NT2/D1 (cell line): Measurements from ENCODE around the gene NRARP.

Source experiments
- SUZ12 ChIP-seq: IDR thresholded peaks from 2 replicates; pipeline ENCODE4 v1.6.1; 2011; ENCODE audit not compliant: insufficient read length, insufficient read depth; ENCODE audit errors: extremely low read depth
- YY1 ChIP-seq: IDR thresholded peaks from 2 replicates; pipeline ENCODE4 v1.6.1; 2011; ENCODE audit not compliant: insufficient read length, insufficient read depth
- ZNF274 ChIP-seq: IDR thresholded peaks from 2 replicates; pipeline ENCODE4 v1.6.1; 2011; ENCODE audit warnings: mild to moderate bottlenecking, low read depth, low read length

DNA sequence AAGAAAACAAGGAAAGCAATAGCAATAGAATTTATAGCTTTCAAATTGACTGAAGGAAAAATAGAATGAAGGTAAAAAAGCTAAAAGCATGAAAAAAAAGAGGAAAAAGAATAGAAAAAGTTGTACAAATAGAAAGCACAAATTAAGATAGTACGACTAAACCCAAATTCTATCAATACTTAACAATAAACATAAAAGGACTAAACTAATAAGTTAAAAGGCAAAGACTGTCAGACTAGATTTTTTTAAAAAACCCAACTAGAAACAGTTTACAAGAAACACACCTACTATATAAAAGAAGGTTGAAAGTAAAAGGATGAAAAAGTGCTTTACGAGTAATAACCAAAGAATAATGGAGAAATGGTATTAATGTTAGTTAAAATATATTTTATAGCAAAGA is 34.7 kb upstream of the NRARP start:
- TF ChIP-seq SUZ12 (no peak), YY1 (no peak), ZNF274 (no peak)
